Stimulated activated CD4-positive, alpha-beta T cell treated with anti-CD3 and anti-CD28 coated beads, Interleukin-15, amount 100 ng/mL, for 1 hour (primary cell): ENCODE data around the gene MOK.

Source experiments
- DNase-seq, 2 donors: peaks; one replicate each; pipeline ENCODE4 v3.0.0-alpha.2; 2020; ENCODE audit warnings: low read depth in 1 of 2, low spot score in 1 of 2

Gene MOK

DNA sequence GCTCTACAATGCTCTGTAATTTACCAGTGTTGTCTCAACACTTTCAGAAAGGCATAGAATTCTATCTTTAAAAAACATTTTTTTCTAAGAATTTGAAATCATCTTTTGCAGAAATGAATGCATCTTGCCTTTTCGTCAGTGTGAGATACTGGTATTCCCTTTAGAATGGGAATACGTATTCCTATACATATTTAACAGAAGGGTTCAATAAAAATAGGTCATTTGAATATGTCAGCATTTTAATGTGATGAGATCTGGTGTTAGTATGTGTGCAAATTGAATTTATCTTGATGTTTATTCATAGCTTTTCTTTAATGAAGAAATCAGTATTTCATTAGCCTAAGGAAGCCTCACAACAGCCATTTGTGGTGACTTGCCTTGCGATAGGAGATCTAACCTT lies 121.1 kb downstream of the MOK start:
- DNase-seq: no peak

DNA sequence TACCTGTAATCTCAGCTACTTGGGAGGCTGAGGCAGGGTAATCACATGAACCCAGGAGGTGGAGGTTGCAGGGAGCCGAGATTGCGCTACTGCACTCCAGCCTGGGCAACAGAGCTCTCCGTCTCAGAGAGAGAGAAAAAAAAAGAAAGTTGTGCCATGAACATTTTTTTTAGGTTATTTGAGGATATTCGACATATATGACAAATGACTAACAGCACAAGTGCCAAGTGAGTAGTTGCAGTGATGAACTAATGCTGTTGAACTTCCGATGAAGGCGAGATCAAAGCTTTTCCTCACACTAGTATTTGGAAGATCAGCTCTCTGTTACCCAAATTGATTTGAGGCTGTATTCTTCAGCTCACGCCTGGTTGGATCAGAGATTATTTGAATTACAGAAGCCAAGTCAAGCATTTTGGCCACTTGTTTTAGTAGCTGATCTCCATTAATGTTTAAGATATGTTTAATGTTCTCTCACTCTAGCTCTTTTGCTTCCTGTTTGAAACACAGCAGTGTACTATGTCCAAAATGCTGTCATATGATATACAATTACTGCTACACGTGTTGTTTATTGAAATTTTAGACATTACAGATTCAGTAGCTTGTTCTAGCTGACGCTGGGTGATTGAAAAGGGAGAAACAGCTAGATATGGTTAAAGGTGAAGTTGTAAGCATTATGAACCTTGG lies 121.9 kb downstream of the MOK start:
- no peak for DNase-seq

DNA sequence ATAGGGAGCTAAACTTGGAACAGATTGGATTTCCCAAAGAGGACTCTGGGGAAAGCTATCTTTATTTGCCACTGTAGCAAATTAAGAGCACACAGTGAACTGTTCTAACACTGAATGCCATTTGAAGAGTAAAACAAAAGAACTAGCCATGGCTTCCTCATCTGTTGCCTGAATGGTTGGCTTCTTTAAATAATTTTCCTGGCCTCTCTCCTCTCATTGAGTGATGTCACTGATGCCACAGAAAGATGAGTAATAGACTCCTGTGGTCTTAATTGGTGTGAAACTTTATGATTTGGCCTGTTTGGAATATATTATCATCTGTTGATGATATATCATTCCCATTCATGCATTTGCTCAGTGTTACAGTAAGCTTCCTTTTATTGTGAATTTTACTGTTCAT lies 122.8 kb downstream of the MOK start:
- DNase-seq: no peak

DNA sequence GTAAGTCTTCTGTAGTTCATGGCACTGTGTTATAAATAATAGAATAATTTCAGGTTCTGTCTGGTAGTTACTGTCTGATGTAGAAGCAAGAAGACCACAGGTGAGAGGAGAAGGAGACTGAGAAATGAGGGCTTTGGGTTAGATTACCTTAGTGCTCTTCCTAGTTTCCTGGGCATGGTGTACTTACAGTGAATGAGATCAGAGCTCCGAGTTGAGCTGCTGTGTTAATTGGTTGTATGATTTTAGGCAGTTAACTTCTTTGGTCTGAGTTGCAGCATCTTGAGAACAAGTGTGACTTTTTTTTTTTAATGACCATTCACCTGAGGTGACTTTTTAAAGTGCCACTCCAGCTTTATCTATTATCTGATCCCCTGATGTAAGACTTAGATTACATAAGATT lies 123.8 kb downstream of the MOK start:
- no peak for DNase-seq

DNA sequence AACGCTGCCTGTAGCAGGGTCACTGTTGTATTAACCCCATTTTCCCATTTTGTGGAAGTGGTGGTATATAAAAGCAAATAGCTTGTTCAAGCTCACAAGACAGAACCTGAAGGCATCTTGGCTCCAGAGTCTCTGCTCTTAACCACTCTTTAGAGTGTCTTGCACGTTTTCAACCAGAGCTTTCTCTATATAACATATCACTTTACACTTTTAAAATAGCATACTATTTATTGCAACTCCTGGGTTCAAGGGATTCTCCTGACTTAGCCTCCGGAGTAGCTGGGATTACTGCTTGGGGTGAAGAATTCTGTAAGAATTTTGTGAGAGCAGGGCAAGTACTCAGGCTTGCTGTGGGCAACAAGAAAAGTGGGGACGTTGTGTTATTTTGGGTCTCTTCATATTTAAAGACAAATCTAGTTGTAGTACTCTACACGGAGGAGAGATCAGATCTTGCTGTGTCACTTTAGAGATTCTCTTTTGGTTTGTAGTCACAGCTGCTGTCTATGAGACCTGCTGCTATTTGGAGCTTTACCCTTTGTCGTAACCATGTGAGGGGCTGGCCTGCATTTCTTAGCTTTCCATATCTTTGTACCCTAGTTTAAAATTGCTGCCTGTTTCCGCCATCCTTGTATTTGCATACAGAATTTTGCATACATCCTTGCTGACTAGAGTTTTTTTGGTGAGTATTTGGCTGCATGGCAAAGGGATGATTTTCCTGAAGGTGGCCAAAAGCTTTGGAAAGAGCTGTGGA lies 124.5 kb downstream of the MOK start:
- no peak for DNase-seq
